COLO668 (cell line): ENCODE results near the gene PXYLP1.
"Not testable (repeated sequence)": the region's sequence is repeated elsewhere in the genome, so short reads cannot be mapped to it uniquely, and the experiment has no call there.

ENCODE experiments used
- DNase-seq: peaks from one replicate; lab custom pipeline; 2025; ENCODE audit not compliant: unreplicated experiment; lab: John Stamatoyannopoulos, UW

Gene PXYLP1, protein sequence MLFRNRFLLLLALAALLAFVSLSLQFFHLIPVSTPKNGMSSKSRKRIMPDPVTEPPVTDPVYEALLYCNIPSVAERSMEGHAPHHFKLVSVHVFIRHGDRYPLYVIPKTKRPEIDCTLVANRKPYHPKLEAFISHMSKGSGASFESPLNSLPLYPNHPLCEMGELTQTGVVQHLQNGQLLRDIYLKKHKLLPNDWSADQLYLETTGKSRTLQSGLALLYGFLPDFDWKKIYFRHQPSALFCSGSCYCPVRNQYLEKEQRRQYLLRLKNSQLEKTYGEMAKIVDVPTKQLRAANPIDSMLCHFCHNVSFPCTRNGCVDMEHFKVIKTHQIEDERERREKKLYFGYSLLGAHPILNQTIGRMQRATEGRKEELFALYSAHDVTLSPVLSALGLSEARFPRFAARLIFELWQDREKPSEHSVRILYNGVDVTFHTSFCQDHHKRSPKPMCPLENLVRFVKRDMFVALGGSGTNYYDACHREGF

DNA sequence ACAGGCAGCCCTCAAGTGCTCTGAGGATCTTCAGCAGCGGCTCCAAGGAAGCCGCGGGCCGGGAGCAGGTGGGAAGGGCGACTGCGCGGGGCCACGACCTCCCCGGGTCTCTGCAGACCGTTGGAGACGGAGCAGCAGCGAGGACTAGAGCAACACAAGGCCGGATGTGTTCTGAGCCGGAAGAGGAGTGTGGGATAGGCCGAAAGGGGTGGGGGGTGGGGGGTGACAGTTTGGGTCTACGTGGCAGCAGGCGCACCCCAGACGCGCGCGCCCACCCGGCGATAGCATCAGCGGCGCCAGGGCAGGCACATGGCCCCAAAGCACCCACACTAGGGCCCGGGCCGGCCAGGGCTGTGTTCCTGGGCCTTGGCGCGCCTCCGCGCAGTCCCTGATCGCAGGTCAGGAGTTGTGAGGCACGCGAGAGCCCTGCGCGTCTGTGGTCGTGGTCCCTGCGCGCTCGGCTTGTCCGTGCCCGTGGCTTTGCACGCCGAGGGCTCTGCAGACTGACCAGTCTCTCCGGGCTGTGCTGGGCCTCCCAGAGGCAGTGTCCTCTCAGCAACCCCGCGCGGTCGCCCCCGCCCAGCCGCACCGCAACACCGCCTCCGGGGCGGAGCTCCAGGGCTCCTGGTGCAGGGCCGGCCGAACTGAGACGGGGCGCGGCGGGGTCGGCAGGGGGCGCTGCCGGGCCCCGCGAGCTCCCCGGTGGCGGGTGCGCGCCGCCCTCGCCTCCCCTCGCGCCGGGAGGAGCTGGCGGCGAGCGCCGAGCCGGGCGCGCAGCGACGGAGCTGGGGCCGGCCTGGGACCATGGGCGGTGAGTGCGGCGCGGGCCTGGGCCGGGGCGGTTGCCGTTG, at the start of gene PXYLP1:
TSS of gene PXYLP1 (plus strand) at position 725 of the 851 bp plus-strand sequence. CDS start 28,351 bp downstream, outside the sequence.
- peak; percentile 89 for DNase-seq

- no peak for DNase-seq
Measured at GRCh38 chr3:141183606-141184005, 48.0 kb upstream of the PXYLP1 start.

DNA sequence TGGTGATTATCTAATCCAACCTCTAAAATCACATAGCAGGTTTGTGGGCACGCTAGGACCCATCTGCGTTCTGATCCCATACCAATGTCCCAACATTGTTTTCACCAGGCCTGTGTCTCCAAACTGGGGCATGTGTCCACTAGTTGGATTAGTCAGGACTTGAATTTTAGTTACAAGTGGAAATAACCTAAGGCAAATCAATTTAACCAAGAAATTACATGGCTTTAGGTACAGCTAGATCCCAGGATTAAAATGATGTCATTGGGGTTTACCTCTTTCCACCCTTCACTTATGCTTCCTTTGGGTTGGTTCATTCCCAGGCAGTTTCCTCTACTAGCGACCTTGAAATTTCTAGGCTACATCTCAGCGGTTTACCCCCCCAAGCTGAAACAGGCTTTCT, 47.2 kb upstream of the PXYLP1 start:
- DNase-seq = no peak

- no peak for DNase-seq
Measured at GRCh38 chr3:141191097-141191749, 40.4 kb upstream of the PXYLP1 start.

- peak; percentile 91 for DNase-seq
Measured at GRCh38 chr3:141192345-141192744, 39.3 kb upstream of the PXYLP1 start.

GRCh38 chr3:141193066-141193830, 38.4 kb upstream of the PXYLP1 start:
- DNase-seq = no peak

GRCh38 chr3:141201122-141201521, 30.5 kb upstream of the PXYLP1 start:
- no peak for DNase-seq

DNA sequence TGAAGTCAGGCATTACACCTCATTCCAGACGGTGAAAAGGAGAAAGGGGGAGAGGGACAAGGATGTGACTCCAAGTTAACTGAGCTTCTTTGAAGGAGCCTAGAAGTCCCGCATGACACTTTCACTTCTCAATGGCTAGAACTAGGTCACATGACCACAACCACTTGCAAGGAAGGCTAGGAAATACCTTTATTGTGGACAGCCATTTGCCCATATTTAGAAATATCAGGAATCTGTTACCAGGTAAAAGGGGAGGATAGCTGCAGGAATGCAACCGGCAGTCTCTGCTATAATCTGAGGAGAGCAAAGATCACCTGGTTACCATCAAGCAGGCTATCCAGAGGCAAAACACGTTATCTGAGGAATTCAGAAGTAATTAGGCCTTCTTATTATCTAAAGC, 28.9 kb upstream of the PXYLP1 start:
- DNase-seq = no peak

DNA sequence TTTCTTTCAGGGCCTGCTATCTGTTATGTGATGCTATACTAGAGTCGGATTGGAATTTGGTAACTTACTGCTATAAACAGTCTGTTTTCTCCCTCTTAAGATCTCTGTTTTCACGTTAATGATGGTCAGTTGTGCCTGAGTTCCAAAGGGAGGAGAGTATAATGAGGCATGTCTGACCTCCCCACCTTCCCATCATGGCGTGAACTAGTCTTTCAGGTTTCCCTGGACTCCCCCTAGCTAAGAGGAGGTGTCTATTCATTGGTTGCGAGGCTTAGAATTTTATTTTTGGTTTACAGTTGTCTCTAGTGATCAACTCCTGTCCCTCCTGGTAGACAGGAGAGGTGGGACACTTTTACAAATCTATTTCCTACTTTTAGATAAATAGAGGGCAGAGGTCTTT, 27.8 kb upstream of the PXYLP1 start:
- no peak for DNase-seq

DNA sequence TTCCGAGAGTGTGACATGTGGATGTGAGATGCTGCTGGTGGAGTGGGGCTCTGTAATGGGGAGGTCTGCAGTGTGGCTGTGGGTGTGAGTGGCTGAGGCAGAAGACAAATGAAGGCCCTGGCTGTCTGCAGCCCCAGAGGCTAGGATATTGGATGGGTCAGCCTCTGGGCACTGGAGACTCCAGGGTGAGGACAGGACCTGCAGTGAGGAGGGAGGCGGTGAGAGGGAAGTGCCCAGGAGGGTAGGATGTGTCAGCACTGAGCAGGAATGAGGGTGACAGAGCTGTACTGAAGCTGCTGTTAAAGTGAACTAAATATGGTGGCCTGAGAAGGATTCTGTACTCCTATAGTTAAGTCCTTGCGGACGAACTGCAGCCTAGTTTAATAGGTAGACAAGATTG, 27.3 kb upstream of the PXYLP1 start:
- no peak for DNase-seq

GRCh38 chr3:141211306-141211705, 20.3 kb upstream of the PXYLP1 start:
- not testable (repeated sequence) for DNase-seq

DNA sequence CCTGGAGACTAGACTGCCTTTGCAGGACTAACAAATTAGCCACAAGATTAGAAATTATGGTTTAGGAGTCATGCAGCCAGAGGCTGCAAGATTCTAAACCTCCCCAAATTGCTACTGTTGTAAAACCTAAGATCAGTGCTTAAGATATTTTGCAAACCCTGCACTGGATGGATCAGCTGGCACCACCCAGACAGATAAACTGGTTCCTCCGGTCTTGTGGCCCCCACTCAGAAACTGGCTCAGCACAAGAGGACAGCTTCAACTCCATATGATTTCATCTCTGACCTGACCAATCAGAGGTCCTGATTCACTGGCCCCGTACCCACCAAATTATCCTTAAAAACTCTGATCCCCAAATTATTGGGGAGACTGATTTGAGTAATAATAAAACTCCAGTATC, 19.5 kb upstream of the PXYLP1 start:
- no peak for DNase-seq

DNA sequence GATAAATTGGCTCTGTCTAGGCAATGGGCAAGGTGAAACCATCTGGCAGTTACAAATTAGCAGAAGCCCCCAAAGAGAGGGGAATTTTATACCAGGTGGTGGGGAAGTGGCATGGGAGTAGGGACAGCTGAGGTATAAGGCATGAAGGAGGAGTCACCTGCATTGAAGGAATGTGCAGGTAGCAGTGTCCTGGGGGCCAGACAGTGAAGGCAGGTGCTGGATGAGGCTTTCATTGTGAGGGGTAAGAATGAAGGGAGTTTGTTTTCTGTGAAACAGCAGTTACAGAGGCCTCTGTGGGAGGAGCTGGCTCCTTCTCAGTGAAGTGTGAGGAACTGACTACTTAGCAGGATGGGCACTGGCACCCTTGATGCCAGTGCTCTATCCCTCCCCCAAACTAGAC, 19.1 kb upstream of the PXYLP1 start:
- no peak for DNase-seq

- no peak for DNase-seq
Measured at GRCh38 chr3:141216975-141217374, 14.7 kb upstream of the PXYLP1 start.

DNA sequence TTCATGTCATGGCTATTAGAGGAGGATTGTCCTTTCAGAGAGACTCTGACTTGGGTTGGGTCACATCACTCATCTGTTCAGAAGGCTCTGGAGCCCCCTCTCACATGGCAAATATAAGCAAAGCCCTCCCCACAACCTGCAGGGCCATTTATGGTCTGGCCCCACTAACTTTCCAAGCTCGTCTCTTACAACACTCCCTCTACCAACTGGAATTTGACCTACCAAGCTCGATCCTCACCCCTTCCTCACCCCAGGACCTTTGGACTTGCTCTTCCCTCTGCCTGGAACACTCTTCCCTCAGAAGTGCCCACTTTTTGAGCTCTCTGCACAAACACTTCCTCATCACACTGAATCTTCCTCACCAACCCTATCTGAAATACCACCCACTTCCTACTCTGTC, 14.2 kb upstream of the PXYLP1 start:
- DNase-seq = no peak

GRCh38 chr3:141218162-141218835, 13.3 kb upstream of the PXYLP1 start:
- no peak for DNase-seq

GRCh38 chr3:141218926-141219325, 12.7 kb upstream of the PXYLP1 start:
- no peak for DNase-seq

- DNase-seq = no peak
Measured at GRCh38 chr3:141223673-141224166, 7.9 kb upstream of the PXYLP1 start.

DNA sequence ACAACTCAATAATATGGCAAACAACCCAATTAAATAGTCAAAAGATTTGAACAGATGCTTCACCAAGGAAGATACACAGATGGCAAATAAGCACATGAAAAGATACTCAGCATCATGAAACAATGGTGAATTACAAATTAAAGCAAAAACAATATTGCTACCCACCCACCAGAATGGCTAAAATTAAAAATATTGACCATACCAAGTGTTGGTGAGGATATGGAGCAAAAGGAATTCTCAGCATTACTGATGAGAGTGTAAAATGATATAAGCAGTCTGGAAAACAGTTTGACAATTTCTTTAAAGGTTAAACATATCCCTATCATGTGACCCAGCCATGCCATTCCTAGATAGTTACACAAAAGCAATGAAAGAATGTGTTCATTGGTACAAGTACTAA, 5.7 kb upstream of the PXYLP1 start:
- no peak for DNase-seq

DNA sequence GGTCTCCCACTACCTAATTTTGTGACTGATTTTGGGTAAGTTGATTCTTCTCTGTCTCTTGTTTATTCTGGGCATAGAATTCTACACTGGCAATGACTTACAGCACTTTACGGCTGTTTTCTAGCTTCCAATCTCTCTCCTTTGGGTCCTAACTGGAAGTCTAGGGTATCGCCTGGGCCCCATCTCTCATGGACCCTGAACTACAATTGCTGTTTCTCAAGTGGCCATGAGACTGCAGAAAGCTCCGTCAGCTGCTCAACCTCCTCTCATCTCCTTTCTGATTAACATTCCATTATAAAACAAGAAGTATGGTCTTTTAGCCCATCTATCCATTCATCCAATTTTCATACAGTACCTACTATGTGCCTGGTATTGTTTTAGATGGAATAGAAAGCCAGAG, 4.4 kb upstream of the PXYLP1 start:
- DNase-seq = no peak
